Psoas muscle (tissue), 8 donors: Measurements from ENCODE around the gene COL9A3. TPM values are rescaled to one million over a fixed set of nuclear protein-coding genes. Genes with fewer than 3 reads are reported as not detected.

Source experiments
- ATAC-seq, 4 donors: fragments of 200-7000 bp; cut with Tn5 transposase; one replicate each; pipeline ENCODE4 v1.9.1; 2020; ENCODE audit warnings: moderate library complexity in 3 of 4, mild to moderate bottlenecking in 2 of 4
- DNase-seq, 2 donors: peaks; one replicate each; pipeline ENCODE4 v3.0.0-alpha.2; 2020
- H3K27ac ChIP-seq: fragments of 200-600 bp; one replicate; pipeline ENCODE4 v1.8.0; 2022
- H3K27me3 ChIP-seq, 3 donors: fragments of 200-600 bp in 1 of 3; one replicate each; pipeline versions ENCODE4 v1.6.1 to v1.8.0; 2013 to 2022; ENCODE audit warnings: low read length in 2 of 3, mild to moderate bottlenecking in 2 of 3, moderate library complexity in 1 of 3; ENCODE audit not compliant: insufficient read depth in 3 of 3
- H3K36me3 ChIP-seq, 2 donors: fragments of 200-600 bp in 1 of 2; one replicate each; pipeline versions ENCODE4 v1.6.1 to v1.8.0; 2013 to 2022; ENCODE audit warnings: low read depth in 1 of 2, mild to moderate bottlenecking in 1 of 2, moderate library complexity in 1 of 2; ENCODE audit not compliant: insufficient read depth in 1 of 2
- H3K4me1 ChIP-seq: fragments of 200-600 bp; one replicate; pipeline ENCODE4 v1.8.0; 2022
- H3K4me3 ChIP-seq: fragments of 200-600 bp; one replicate; pipeline ENCODE4 v1.8.0; 2022; ENCODE audit warnings: mild to moderate bottlenecking
- H3K9me3 ChIP-seq: fragments of 200-600 bp; one replicate; pipeline ENCODE4 v1.8.0; 2022
- WGBS, 3 donors: extraction: QIAGEN DNeasy Blood & Tissue Kit; methylation state at CpG; one replicate each; pipeline versions ENCODE4 v1.1.6 to v1.1.7; 2013; 5-methylcytosine and 5-hydroxymethylcytosine counted together
- intact Hi-C, 2 donors: fragments of 100-400 bp; cut with DNase I; formaldehyde crosslinking; loops; one replicate each; pipeline versions ENCODE4 v1.11.0 to v1.14.2; 2022
- polyA plus RNA-seq, 3 donors: library from polyadenylated mRNA; stranded (reverse); fragments of 200-250 nt; gene quantifications; one replicate each; pipeline ENCODE4 v1.2.3, GENCODE V29; 2013
- total RNA-seq, 4 donors: library from RNA; stranded (reverse); fragmentation: NEBNext Ultra II Directional in 2 of 4; extraction: Animal tissue kit (Norgen Biotek cat#: 25700) in 2 of 4; gene quantifications; one replicate each; pipeline versions ENCODE4 v1.2.1 to v1.2.4, GENCODE V29; 2021 to 2023
- TF ChIP-seq, protein P1 (sequence below): fragments of 200-600 bp; IDR thresholded peaks from one replicate; pipeline ENCODE4 v1.8.0; 2022; ENCODE audit warnings: antibody characterized with exemption
- donor health status: healthy with polysubstance abuse.
- donor health status: DM: no; HTN: no; CAD: no; lungs with moderate emphysema.
- donor health status: Bipolar disorder and iron deficiency.
- donor health status: healthy.
- donor health status: DM: yes; HTN: yes; CAD: no.
- donor health status: DM: no; HTN: no; CAD: no.
- donor health status: DM: no; HTN: no; CAD: no.
- donor health status: DM: yes; HTN: yes; CAD: no.

Gene COL9A3
- total and polyA plus RNA-seq, 7 donors, result 0.27 to 0.86 (median 0.59) TPM; not detected in 1

- WGBS, 3 donors, result 91 to 92% (median 91%) methylated on average over 24 of the region's 24 CpGs
These were observed 9.9 kb downstream of the COL9A3 start for GRCh38 chr20:62826646-62827310.

GRCh38 chr20:62827311-62828038 lies 10.6 kb downstream of the COL9A3 start:
- H3K9me3 ChIP-seq, result no peaks in the 10 kb centered on the region
- H3K27me3 ChIP-seq, result peaks cover 0 to 18% (median 6%) of the 10 kb centered on the region in 3 donors
- no peak overlapping the region for H3K27ac ChIP-seq
- no peak for DNase-seq
- no peaks in the 10 kb centered on the region for H3K36me3 ChIP-seq
- no peak overlapping the region for H3K4me3 ChIP-seq
- no peaks in the 10 kb centered on the region for H3K4me1 ChIP-seq
- 60 to 69% (median 66%) methylated on average over 27 to 29 of the region's 29 CpGs for WGBS, 3 donors
- TF ChIP-seq, protein P1, sequence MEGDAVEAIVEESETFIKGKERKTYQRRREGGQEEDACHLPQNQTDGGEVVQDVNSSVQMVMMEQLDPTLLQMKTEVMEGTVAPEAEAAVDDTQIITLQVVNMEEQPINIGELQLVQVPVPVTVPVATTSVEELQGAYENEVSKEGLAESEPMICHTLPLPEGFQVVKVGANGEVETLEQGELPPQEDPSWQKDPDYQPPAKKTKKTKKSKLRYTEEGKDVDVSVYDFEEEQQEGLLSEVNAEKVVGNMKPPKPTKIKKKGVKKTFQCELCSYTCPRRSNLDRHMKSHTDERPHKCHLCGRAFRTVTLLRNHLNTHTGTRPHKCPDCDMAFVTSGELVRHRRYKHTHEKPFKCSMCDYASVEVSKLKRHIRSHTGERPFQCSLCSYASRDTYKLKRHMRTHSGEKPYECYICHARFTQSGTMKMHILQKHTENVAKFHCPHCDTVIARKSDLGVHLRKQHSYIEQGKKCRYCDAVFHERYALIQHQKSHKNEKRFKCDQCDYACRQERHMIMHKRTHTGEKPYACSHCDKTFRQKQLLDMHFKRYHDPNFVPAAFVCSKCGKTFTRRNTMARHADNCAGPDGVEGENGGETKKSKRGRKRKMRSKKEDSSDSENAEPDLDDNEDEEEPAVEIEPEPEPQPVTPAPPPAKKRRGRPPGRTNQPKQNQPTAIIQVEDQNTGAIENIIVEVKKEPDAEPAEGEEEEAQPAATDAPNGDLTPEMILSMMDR, result no peak
- ATAC-seq, result no peak
- intact Hi-C loops, result no loop called here

More at GRCh38 chr20:62826646-62827310, 9.9 kb downstream of the COL9A3 start:
- Histone ChIP-seq H3K36me3 (no peaks in the 10 kb centered on the region), H3K27me3 (peaks cover 0 to 12% (median 6%) of the 10 kb centered on the region in 3 donors), H3K4me1 (no peaks in the 10 kb centered on the region), H3K9me3 (no peaks in the 10 kb centered on the region), H3K27ac (no peak overlapping the region), H3K4me3 (no peak overlapping the region)
- ATAC-seq (no peak), DNase-seq (no peak)
- TF ChIP-seq, protein P1, result no peak
- intact Hi-C loops, result no loop called here

- DNase-seq, result no peak
- Histone ChIP-seq H3K4me1 (no peaks in the 10 kb centered on the region), H3K9me3 (no peaks in the 10 kb centered on the region), H3K4me3 (no peak overlapping the region), H3K27ac (no peak overlapping the region), H3K27me3 (peaks cover 0 to 21% (median 7%) of the 10 kb centered on the region in 3 donors), H3K36me3 (no peaks in the 10 kb centered on the region)
- TF ChIP-seq, protein P1, result no peak
- WGBS, 3 donors, result 81 to 90% (median 83%) methylated on average over 8 to 9 of the region's 9 CpGs
- intact Hi-C loops, result no loop called here
- no peak for ATAC-seq
These were observed 11.2 kb downstream of the COL9A3 start for GRCh38 chr20:62828051-62828450.

DNA sequence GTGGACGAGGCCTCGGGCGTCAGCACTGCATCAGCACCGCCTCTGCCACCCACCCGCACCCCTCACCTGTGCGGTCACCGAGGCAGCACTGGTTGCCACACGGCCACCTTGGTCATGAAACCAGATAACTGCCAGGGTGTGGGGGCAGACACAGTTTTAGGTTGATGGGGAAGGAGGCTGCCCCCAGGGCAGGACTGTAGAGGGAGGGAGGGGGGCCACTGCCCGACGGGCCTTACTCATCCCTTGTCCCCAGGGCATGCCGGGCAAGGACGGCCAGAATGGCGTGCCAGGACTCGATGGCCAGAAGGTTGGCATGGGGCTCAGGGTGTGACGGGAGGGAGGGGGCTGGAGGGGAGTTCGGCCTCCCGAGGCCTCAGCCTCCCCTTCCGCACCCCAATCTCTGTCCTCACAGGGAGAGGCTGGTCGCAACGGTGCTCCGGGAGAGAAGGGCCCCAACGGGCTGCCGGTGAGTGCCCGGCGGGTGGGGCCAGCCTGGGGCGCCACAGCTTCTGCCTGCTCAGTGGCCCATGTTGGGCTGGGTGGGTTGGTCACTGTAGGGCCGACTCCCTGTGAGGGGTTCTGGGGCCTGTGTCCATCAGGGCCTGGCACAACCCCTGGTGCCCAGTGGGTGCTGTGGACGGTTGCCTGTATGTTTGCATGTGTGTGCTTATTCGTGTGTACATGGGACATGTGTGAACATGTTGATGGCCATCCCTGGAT lies 11.8 kb downstream of the COL9A3 start:
- DNase-seq (no peak), ATAC-seq (no peak)
- Histone ChIP-seq H3K4me1 (no peaks in the 10 kb centered on the region), H3K4me3 (no peak overlapping the region), H3K27me3 (peaks cover 0 to 27% (median 9%) of the 10 kb centered on the region in 3 donors), H3K9me3 (no peaks in the 10 kb centered on the region), H3K27ac (no peak overlapping the region), H3K36me3 (no peaks in the 10 kb centered on the region)
- intact Hi-C loops, result no loop called here
- TF ChIP-seq, protein P1, result no peak
- WGBS, 3 donors, result 74 to 80% (median 80%) methylated on average over 29 of the region's 29 CpGs
